GM20431 (cell line): ENCODE data around the gene U2AF1L4.

ENCODE experiments used
- in situ Hi-C: fragments of 300-500 bp; cut with MseI, MboI; formaldehyde crosslinking; loops from one replicate; pipeline ENCODE4 v1.15.0; 2020; ENCODE audit warnings: low sequenced_read_pairs; ENCODE audit not compliant: unreplicated experiment

U2AF1L4 gene, protein sequence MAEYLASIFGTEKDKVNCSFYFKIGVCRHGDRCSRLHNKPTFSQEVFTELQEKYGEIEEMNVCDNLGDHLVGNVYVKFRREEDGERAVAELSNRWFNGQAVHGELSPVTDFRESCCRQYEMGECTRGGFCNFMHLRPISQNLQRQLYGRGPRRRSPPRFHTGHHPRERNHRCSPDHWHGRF

DNA sequence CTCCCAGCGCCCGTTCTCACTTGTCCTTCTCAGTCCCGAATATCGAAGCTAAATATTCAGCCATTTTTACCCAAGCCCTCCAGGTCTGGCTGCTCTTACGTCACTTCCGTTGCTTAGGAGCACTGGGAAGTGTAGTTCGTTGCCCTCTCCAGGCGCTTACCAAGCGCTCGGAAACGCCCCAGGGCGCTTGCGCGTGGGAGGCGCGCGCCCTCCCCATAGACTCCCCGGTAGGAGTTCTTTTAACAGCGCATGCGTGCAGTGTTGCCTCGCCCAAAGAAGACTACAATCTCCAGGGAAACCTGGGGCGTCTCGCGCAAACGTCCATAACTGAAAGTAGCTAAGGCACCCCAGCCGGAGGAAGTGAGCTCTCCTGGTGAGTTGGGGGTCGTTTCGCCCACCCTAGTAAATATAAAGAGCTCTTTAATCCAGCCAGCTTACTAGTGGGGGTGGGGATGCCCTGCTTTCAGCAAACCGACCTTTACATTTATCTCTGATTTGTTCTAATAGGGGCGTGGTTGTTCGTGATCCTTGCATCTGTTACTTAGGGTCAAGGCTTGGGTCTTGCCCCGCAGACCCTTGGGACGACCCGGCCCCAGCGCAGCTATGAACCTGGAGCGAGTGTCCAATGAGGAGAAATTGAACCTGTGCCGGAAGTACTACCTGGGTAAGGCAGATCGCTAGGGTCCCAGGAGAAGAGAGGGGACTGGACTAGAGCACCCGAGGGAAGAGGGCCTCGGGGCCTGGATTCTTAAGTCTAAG lies at the start of gene U2AF1L4, which contains the start of gene PSENEN:
U2AF1L4 (minus strand) TSS at position 91 of the 759 bp plus-strand sequence; CDS start at position 64, 27 bp downstream.
PSENEN (plus strand) TSS at position 324 of the 759 bp plus-strand sequence; CDS start at position 604, 280 bp downstream.
- in situ Hi-C loops, result no loop called here

DNA sequence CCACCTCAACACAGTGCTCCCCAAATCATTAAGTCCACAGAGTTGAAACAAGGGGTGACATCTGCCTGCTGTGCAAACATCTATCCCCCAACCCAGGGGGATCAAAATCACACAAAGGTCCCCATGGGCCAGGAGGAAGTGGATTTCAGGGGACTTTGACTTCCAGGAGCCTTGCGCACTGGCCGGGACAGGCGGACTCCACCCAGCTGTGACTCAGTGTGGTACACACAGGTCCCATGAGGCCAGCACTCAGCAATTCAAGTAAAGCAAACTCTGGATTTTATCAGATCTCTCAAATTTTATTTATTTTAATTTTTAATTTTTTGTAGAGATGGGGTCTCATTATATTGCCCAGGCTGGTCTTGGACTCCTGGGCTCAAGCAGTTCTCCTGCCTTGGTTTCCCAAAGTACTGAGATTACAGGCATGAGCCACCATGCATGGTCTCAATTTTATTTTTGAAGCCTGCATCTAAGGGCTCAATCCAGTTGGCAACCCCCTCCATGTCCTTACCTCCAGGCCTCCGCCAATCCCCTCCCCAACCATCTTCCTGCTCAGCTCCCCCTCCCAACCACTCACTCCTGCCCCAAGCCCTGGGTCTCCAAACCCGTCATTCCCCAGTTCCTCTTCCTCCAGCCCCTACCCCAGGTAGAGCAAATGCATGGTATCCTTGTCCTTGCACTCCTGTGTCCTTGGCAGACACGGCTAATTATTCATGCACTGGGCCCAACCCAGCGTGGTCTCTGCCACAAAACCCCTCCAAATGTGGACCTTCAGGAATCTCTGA lies 48.4 kb upstream of the U2AF1L4 start:
- in situ Hi-C loops, result no loop called here

DNA sequence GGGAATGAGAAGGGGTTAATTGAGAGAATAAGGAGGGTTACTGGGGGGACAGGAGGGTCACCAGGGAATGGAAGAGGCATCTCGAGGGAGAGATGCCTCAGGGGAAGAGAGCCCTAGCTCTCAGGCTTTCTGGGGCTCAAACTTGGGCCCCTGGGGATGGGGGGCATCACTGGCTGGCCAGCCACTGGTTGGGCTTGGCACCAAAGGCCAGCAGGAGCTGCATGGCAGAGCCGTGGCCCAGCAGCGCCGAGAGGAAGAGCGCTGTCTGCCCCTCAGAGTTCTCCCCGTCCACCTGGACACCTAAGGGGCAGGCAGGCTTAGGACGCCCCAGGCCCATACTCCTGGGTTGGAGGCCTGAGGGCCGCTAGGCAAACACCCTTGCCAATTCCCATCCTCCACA lies 47.7 kb upstream of the U2AF1L4 start:
- in situ Hi-C loops, result no loop called here

DNA sequence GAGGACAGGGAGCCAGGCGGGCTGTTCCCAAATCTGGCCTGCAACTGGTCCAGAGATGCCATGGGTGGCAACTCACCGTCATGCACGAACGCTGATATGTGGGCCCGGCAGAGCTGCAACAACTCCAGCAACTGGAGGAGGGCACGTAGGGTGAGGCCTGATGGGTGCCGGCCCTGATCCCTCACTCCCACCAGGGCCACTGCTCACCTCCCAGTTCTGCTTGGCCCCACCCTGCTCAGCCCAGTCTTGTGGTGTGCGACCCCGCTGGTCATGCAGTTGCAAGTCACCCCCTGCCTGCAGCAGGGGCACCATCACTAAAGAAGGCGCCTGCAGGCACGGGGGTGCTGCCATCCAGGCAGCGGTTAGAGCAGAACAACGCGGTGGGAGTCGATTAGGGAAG lies 47.1 kb upstream of the U2AF1L4 start:
- in situ Hi-C loops, result no loop called here

GRCh38 chr19:35791814-35792279 lies 46.6 kb upstream of the U2AF1L4 start:
- in situ Hi-C loops, result no loop called here

DNA sequence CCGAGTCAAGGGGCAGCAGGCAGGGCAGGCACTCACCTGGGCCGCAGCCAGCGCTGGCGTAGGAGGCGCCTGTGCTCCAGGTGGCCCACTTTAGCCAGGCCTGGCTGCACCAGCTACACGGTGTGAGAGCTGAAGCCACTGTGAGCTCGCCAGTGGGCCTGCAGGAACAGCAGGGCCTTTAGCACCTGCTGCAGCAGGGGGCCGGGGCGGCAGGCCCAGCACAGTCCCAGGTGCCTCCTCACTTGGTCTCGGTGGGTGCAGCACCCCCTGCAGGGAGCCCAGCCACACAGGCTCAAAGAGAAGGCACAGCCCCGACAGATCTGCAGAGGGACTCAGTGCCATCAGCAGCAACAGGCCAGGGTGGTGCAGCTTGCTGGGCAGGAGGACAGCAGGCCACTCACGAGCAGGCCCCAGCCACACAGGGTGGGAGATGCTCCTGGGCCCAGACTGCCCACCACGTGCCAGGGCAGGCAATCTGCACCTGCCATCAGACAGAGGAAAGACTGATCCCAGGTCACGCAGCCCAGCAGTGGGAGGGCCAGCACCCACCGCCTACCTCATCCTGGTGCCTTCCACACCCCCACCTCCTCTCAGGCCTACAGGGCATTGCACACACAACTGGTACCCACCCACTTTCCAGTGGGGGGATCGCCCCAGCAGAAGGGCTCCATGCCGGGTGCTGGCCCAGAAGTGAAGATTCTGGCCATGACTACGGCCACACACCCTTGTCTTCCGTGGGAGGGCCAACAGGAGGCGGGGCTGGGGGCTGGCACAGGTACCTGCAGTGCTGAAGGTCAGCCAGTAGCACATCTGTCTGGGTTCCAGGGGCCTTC lies 46.0 kb upstream of the U2AF1L4 start:
- in situ Hi-C loops, result no loop called here

DNA sequence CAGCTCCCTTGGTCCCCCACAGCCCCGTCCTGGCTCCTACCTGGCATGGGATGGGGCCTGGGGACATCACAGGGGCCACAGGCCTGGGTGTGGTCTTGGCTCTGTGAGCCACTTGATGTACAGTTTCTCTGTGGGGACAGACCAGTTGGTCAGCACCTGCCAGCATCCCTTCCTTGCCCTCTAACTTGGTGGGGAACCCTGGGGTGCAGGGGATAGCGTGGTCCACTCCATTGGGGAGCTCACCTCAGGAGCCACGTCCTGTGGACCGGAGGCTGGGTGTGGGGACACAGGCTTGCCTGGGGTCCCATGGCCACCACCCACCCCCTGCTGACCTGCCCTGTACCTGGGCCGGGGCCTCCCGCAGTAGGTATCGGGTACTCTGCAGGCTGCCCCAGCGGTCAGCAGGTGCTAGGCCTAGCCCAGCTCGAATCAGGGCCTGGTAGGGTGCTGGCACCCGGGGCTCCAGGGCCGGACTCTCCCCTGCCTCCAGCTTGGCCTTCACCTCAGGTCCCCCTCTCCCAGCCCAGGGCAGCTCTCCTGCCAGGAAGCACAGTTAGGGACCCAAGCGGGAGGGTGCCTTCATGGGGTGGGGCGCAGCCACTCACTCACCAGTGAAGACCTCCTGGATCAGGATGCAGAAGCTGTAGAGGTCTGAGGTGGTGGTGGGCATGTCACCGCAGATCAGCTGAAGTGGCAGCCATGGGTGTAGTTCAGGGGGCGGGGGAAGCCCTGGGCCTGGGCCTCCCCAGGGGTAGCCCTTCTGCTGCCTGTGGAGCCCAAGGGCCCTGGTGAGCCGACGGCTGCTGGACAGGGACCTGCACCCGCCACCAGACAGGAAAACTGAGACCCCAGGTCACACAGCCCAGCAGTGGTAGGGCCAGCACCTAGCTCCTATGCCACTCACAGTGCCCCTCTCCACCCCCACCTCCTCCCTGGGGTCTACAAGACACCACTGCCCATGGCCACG lies 45.0 kb upstream of the U2AF1L4 start:
- in situ Hi-C loops, result no loop called here

DNA sequence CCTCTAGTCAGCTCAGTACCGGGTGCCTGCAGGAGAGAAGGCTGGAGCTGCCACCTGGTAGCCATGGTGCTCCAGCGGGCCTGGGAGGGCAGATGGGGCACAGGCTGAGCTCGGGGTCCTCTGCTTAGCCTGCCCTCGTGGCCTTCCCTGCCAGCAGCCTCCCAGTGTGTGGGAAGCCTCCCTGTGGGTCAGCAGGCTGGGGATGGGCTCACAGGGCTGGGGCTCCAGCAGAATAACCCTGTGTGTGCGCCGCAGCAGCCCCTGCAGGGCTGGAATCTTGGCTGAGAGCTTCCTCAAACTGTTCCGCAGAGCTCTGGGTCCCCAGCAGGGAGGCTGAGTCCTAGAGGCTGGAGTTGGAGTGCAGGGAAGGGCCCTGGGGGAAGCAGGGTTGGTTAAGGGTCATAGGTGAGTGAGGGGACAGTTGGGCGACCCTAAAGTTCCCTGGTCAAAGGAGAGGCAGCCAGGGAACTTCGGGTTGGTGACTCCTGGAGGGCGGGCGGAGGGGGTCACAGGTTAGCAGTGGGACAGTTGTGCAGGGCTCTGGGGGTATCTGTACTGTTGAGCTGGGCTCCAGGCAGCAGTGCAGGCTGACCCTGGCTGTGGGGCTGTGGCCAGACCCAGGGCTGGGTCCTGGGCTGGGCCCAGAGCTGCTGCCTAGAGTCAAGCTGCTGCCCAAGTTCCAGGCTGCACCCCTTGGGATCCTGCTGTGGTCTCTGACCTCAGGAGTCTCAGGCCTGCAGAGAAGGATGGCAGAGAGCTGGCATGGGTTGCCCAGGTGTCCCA lies 44.2 kb upstream of the U2AF1L4 start:
- in situ Hi-C loops, result no loop called here

GRCh38 chr19:35788205-35788960 lies 43.2 kb upstream of the U2AF1L4 start:
- in situ Hi-C loops, result no loop called here

GRCh38 chr19:35787227-35787799 lies 42.1 kb upstream of the U2AF1L4 start:
- in situ Hi-C loops, result no loop called here

DNA sequence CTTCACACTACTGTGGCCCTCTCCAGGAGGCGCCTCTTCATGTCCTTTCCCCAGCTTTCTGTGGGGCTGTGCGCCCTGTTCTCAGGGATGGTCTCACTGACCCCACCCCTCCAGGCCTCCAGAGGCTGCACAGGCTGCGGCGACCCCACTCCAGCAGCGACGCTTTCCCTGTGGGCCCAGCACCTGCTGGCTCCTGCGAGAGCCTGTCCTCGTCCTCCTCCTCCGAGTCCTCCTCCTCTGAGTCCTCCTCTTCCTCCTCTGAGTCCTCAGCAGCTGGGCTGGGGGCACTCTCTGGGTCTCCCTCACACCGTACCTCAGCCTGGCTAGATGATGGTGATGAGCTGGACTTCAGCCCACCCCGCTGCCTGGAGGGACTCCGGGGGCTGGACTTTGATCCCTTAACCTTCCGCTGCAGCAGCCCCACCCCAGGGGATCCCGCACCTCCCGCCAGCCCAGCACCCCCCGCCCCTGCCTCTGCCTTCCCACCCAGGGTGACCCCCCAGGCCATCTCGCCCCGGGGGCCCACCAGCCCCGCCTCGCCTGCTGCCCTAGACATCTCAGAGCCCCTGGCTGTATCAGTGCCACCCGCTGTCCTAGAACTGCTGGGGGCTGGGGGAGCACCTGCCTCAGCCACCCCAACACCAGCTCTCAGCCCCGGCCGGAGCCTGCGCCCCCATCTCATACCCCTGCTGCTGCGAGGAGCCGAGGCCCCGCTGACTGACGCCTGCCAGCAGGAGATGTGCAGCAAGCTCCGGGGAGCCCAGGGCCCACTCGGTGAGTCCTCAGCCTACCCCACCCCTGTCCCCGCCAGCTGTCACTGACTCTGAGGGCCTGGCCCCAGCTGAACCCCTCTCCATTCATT lies 41.3 kb upstream of the U2AF1L4 start:
- in situ Hi-C loops, result no loop called here

- in situ Hi-C loops, result no loop called here
Observed at GRCh38 chr19:35785339-35785627, 40.1 kb upstream of the U2AF1L4 start.

GRCh38 chr19:35784503-35785338 lies 39.5 kb upstream of the U2AF1L4 start:
- in situ Hi-C loops, result no loop called here

DNA sequence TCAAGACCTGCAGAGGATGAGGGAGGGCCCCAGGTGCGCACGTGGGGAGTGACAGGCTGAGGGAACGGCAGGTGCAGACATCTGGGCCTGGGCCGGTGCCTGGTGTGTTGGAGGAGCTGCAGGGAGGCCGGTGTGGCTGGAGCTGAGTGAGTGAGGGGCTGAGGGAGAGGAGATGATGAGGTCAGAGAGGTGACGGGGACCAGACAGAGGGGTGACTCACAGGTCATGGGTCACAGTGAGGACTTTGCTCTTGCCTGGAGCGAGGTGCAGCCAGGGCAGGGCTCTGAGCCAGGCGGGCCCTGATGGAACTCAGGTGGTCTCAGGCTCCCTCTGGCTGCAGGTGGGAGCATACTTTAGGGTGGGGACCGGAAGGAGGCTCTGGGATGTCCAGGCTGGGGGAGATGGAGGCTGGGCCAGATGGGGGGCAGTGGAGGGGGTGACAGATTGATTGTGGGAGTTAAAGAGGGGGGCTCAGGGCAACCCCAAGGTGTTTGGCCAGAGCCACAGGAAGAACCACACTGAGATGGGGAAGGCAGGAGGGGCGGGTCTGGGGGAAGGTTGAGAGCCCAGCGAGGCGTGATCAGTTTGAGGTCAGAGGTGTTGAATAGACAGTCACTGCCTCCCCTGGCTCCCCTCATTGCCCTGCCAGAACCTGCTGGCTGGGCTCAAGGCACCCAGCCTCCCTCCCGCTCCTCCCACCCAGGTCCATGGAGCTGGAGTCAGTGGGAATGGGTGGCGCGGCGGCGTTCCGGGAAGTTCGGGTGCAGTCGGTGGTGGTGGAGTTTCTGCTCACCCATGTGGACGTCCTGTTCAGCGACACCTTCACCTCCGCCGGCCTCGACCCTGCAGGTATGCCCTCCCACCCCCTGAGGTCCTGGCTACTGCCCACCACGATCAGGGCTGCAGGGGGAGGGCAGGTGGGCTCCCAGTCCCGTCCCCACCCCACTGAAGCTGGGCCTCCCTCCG lies 38.5 kb upstream of the U2AF1L4 start:
- in situ Hi-C loops, result no loop called here
